EL (cell line): ENCODE measurements around the gene FAF2.
"Not testable (repeated sequence)": the region's sequence is repeated elsewhere in the genome, so short reads cannot be mapped to it uniquely, and the experiment has no call there.

Experiments used
- DNase-seq: peaks from one replicate; pipeline ENCODE4 v3.0.0-alpha.2; 2016

The FAF2 gene

DNA sequence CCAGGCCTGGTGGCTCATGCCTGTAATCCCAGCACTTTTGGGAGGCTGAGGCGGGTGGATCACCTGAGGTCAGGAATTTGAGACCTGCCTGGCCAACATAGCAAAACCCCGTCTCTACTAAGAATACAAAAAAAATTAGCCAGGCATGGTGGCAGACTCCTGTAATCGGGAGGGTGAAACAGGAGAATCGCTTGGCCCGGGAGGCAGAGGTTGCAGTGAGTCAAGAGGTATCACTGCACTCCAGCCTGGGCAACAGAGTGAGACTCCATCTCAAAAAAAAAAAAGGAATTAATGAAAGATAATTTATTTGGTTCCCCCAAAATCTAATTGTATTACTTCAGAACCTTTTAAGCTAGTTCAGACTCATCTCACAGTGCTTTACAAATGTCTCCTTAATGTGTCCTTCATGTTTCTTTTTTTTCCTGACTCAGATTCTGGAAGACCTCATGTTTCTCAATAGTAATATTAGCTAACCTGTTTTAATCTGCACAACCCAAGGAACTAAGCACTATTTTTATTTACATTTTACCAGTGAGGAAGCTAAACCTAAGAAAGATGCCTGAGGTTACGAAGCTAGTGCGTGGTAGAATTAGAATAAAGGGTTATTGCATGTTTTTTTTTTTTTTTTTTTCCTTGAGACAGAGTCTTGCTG lies 15.1 kb downstream of the FAF2 start:
- no peak for DNase-seq

DNA sequence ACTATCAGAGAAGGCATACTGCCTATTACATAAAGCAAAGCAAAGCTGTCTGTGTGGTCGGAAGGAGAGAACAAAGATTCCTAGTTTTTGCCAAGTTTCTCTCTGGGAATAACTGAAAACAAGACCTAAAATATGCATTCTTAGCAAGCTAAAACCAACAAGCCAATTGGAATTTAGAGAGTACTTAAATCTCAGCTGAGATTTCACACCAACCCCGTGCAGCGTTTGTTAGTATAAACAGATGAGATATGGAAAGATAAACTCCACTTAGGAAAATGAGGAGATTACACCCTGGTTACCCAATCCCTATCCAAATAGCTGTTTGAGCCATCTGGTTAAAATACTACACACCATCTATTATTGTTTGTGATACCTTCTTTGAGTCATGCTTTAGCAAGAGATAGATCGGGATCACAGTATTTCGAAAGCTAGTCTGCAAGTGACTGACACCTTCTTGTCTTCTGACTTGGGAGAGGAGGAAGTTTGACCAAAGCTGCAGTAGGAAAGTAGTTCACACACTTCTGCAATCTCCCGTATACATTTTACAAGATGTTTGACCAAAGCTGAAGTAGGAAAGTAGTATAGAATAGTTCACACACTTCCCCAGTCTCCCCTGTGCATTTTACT lies 18.2 kb downstream of the FAF2 start:
- peak; percentile 43 for DNase-seq

DNA sequence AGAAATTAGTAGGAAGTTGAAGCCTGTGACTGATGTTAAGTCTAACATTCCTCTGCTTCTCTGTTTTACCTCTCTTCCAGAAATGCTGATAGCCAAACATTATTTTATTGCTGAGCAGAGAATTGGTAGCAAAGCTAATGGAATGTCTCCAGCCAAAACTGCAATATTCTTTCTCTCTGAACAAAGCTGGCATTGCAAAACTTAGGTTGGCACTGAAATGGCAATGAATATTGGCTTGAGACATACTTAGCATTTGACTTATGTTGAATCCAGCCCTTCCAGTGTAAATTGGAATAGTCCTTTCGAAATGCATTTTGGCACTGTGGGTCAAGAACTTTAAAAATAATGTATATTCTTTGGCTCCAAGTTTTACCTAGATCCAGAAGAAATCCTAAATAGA lies 21.1 kb downstream of the FAF2 start:
- no peak for DNase-seq

DNA sequence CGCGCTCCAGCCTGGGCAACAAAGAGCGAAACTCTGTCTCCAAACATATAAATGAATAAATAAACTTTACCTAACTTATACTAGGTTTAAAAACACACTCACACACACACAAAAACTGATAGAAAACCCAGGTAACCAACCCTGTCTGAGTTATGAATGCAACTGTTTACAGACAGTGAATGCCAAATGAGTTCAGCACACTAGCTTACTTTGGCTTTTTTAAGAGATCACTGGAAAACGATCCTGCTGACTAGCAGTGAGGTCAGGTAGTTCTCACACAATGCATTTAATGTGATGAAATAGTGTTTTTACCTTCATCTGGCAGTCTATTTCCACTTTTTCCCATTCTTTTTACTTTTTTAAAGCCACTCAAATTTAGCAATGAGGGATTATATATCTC lies 22.4 kb downstream of the FAF2 start:
- no peak for DNase-seq

DNA sequence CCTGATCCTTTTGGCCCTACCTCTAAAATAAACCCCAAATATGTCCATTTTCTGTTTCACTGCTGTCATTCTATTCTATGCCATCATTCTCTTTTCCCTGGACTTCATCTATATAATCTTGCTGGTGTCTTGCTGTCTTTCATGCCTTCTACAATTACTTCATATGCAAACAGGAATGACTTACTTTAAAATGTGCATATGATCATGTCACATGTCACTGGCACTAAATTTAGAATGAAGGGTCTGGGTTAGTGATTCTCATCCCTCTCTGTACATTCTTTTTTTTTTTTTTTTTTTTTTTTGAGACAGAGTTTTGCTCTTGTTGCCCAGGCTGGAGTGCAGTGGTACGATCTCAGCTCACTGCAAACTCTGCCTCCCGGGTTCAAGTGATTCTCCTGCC lies 22.9 kb downstream of the FAF2 start:
- no peak for DNase-seq

DNA sequence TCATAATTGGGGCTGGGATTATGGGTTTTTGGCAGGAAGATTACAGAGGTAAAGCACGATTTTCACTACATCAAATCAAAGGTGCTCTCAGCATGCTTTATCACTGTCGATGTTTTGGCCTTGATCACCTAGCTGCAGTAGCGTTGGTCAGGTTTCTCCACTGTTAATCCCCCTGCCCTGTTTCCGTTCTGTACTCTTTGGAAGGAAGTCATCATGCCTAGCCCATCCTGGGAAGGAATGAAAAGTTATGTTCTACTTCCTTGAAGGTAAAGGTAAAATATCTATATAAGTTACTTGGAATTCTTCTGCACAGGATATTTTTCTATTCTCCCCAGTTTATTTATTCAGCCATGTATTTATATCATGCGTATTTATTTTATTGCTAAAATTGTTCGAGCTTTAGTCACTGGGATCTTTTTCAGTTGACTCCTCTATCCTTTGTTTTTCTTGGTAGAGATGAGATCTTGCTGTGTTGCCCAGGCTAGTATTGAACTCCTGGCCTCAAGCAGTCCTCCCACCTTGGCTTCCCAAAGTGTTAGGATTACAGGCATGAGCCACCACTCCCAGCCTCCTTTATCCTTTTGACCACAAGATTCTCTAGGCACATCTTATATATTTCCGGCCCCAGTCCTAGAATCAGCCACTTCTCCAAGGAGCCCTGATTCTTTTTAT lies 25.3 kb downstream of the FAF2 start:
- DNase-seq = peak; percentile 50

DNA sequence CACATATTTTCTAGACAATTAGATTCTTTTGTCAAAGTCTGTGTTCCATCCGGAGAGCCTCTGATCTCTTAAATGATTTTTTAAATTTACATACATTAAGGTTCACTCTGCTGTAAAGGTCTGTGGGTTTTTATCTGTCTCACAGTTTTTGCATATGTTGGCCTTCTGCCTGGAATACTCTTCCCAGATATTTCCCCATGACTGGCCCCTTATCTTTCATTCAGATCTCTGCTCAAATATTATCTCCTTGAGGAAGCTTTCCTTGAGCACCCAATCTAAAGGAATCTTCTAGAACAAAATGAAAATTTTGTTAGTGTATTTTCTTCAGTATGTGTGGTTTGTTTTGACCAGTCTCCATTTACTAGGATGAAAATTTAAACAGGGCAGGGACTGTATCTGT lies 26.3 kb downstream of the FAF2 start:
- DNase-seq = peak; percentile 76

DNA sequence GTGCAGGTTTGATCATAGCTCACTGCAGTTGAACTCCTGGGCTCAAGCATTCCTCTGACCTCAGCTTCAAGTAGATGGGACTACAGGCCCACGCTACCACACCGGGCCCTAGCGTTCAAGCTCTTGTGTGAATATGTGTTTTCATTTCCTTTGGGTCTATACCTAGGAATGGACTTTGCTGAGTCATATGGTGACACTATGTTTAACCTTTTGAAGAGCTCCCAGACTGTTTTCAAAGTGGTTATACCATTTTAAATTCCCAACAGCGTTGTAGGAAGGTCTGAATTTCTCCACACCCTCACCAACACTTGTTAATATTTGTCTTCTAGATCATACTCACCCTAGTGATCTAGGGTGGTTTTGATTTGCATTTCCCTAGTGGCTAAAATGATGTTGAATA lies 33.5 kb downstream of the FAF2 start:
- DNase-seq = no peak

DNA sequence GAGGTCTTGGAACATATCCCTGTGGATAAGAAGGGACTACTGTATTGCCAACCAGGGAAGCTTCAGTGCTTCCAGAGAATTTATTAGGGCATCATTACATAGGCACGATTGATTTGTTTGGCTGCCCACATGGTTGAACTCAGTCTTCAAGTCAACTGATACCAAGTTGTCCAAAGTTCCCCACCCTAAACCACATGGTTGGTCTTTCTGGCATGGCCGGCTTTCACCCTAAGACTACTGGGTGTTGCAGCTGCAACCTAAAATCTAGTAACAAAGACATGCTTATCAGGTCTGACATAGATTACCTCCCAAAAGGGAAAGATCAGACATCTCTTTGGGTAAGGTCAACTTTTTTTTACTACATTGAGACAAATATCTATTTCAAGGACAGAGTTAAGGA lies 37.0 kb downstream of the FAF2 start:
- no peak for DNase-seq

DNA sequence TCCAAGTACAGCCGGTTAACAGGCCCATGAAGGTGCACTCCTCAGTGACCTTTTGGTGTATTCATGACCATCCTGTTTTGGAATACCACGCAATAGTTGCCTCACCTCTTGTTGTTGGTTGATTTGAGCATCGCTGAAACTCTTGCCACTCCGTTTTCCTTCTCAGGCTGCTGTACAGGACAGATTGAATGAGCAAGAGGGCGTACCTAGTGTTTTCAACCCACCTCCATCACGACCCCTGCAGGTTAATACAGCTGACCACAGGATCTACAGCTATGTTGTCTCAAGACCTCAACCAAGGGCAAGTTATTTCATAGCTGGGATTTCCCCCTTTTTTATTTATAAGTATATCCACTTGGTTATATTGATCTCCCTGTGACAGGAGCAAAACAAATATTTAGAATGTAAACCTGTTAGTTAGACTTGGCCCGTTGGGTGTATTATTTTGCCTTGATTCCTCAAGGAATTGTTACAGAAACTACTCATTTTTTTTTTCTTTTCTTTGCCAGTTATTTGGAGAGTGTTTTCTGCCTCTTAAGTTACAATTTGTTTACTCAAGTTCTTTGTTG lies 38.1 kb downstream of the FAF2 start:
- DNase-seq = no peak

DNA sequence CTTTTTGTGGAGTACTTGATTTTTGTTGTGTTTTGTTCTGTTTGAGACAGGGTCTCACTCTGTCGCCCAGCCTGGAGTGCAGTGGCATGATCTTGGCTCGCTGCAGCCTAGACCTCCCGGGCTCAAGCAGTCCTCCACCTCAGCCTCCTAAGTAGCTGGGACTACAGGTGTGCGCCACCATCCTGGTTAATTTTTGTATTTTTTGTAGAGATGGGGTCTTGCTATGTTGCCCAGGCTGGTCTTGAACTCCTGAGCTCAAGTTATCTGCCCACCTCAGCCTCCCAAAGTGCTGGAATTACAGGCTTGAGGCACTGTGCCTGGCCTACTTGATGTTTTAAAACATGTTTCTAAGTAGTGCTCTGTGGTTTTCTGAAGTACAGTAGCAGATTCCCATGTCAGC lies 39.0 kb downstream of the FAF2 start:
- DNase-seq = not testable (repeated sequence)

DNA sequence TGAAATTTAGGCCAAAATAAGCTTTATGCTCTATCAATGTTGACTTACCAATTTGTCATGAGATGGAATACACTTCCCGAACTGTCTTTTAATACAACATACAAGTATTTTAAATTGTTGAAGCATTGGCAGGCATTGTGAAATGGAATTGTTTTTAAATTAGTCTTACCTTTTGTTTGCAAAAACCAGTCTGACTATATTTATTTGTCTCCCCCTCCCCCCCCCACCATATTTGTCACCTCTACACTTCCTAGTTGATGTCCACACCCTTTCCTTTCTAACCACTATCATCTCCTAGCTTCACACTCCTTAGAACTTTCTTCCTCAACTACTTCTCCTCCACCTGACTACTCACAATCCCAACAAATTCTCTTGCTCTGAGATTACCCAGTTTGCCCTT lies 40.9 kb downstream of the FAF2 start:
- no peak for DNase-seq

DNA sequence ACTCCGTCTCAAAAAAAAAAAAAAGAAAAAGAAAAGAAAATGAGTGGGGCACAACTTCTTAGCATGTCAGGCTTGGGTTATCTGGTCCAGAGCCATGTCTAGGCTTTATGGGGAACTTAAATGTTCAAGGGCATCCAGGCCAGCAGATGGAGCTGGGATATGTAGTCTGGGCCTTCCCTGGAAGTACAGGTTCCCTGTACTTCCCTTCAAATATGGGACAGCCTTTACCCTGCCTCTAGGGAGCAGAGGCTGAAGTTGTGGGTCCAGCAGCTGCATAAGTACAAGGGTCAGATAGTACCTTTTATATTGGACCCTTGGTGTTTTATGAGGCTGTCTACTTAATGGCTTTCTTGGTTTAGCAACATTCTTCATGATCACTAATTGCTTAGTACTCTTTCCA lies 42.1 kb downstream of the FAF2 start:
- DNase-seq = no peak

DNA sequence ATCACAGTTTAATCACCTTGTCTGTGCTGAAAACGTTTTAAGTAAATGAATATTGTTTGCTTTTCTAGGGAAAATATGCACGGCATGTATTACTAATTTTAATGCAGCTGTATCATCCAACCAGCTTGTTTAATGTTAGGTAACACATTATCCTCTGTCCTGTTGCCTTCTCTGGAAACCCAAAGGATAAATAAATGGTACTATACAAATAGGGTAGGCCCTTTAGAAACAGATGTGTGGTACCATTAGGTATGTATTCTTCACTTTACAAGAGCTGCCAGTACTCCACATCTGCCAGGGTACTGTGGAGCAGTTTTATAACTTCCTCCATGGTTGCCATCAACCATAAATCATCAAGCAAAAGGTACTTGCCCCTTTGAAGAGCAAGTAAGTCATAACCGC lies 42.9 kb downstream of the FAF2 start:
- peak; percentile 46 for DNase-seq

DNA sequence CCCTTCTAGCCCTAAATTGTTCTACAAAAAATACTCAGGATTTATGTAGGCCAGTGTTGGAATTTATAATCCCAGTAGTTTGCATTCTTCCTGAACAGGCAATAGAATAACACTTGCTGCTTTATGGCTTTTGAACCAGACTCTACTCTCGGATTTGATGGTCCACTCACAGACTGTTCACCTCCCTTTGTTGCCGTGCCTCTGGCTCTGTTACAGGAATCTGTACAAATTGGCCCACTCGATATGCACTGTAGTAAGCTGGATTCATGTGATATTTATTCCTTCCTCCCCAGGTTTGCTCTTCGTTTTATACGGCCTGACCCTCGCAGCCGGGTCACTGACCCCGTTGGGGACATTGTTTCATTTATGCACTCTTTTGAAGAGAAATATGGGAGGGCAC lies 43.7 kb downstream of the FAF2 start:
- no peak for DNase-seq

DNA sequence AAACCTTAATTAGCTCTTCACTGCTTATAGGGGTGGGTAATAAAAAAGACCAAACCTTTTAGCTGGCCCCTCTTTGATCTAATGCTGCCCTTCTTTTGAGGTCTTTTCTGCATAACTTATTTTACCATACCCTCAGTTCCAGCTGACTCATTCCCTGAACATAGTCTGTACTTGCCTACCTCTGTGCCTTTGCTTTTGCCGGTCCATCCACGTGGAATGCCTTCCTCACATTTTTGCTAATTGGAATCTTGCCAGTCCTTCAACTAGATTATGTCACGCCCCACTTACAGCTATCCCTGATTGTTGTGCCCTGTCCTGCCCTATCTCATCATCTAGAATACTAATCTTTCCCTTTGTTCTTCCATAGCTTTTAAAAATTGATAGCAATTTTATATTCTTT lies 44.2 kb downstream of the FAF2 start:
- peak; percentile 64 for DNase-seq

DNA sequence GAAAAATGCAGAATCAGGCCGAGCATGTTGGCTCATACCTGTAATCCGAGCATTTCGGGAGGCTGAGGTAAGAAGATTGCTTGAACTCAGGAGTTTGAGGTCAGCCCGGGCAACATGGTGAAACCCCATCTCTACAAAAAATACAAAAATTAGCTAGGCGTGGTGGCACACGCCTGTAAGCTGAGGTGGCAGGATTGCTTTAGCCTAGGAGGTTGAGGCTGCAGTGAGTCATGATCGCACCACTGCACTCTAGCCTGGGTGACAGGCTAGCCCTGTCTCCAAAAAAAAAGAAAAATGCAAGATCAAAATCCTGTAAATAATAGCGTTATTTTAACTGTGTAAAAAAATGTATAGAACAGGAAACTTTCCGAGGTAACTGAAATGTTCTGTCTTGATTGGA lies 49.7 kb downstream of the FAF2 start:
- peak; percentile 49 for DNase-seq

DNA sequence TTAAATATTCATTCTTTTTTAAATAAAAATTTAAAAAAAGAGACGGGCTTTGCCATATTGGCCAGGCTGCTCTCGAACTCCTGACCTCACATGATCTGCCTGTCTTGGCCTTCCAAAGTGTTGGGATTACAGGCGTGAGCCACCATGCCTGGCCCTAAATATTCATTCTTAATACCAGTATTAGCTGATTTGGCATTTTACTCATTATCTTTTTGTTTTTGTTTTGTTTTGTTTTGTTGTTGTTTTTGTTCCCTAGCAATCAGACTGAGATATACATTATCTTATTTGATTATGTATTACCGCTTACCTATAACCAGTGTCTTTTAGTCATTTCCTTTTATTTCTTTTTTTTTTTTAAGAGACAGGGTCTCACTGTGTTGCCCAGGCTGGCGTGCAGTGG lies 51.1 kb downstream of the FAF2 start:
- DNase-seq = no peak

DNA sequence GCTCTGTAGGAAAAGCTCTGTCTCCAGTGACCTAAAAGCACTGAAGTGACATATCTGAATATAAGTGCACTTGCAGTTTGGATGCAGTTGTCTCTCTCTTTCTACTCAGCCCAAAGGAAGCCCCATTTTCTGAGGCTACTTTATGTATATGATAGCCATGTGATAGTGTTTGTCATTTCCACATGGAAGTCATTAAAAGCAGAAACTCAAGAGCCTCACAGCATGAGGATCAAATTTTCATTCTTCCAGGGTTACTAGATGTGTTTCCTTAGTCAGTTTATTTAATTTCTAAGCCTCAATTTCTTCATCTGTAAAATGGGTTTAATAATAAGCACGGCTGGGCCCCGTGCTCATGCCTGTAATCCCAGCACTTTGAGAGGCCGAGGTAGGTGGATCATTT lies 52.3 kb downstream of the FAF2 start:
- DNase-seq = no peak

DNA sequence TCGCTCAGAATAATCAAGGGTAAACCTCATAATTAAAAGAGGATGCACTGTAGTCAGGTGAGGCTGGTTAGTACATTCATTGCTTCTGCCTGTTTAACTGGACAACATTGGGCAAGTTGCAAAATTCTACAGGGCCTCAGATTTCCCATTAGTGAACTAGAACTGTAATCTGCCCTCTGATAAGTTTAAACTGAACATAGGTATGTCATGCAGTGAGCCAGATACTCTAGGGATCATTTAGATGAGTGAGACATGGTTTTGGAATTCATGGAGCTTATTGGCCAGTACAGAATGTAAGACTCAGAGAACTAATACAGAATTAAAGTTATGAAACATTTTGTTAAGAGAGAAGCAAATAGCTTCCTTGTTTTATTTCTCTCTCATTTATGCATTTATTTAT lies 53.1 kb downstream of the FAF2 start:
- peak; percentile 63 for DNase-seq

DNA sequence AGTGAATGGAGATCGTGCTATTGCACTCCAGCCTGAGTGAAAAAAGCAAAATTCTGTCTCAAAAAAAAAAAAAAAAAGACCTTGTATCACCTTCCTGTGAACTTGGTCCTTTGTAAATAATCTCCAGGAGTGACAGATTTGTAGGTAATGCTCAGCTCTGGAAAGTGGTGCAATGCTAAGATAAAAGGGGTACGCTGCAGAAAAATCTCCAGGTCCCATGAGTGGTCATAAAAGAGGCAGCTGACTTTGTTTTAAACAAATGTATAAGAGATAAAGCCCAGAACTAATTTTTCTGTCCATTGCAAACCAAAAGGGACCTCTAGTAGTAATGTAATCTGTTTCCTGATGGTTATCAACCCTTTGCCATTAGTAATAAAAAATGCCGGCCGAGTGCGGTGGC lies 55.3 kb downstream of the FAF2 start:
- no peak for DNase-seq

DNA sequence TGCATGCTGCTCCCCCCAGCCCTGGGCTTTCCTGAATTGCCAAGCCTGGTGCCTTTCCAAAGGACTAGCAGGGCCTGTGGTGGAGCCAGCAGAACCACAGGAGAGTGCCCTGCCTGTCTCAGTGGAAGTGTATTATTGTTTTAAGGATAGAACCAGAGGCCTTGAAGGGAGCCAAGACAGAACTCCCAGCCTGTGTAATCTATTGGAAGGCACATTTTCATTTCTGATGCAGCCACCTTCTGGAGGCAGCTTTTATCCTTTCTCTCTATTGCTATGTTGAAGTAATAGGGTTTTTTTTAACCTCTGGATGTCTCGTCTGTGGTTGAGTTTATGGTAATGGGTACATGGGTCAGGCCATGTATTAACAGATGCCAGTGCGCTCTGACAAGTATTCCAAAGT lies 59.7 kb downstream of the FAF2 start:
- no peak for DNase-seq

DNA sequence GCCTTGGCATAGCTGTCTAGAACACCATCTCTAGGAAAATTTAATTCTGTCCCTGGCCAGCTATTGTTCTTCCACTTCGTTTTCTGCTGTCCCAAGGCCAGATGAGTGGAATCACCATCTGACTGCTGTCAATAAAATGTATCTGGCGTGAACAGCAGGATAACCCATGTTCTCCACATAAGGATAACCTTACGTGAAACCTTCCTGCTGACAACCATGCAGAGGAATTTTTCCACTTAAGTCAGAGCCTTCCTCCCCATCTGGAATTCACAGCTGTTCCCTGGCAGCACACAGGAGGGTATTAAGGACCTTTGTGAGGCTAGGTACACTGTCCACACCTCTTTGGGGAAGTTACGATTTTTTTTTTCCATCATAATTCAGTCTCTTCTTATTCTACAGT lies 60.4 kb downstream of the FAF2 start:
- no peak for DNase-seq

DNA sequence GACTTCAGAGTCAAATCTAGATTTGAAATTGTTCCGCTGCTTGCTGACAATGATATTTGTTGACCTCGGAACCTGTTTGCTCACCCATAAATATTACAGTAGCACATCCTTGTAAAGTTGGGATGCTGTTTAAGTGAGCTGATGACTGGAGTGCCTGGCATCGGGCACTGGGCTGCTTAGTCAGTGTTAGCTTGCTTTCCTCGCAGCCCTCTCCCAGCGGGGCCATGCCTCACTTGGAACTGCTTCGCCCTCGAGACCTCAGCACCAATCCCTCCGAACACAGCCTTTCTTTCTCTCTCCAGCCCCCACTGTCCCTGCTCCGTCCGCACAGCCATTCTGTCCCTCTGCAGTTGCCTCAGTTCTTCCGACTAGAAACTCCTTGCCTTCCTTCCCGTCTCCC lies 65.6 kb downstream of the FAF2 start:
- DNase-seq = no peak
